ENCODE measurements around the gene PHF21B. TPM values are rescaled to one million over a fixed set of nuclear protein-coding genes. Genes with fewer than 3 reads are reported as not detected.

Gene PHF21B
- total RNA-seq, 1 experiment from 2014 or later = 5.9 TPM

GRCh38 chr22:44884562-44884961 is 125.2 kb downstream of the PHF21B start:
- no peaks in the 10 kb centered on the region for H3K4me1 ChIP-seq (ENCODE audit: low read length)
- H4K20me1 ChIP-seq (ENCODE audit: insufficient read depth, low read depth, low read length) = no peaks in the 10 kb centered on the region
- H3K36me3 ChIP-seq (ENCODE audit: insufficient read depth, low read length) = no peaks in the 10 kb centered on the region
- no peaks in the 10 kb centered on the region for H3K79me2 ChIP-seq (ENCODE audit: low read length)
- DNase-seq = no peak
- no peaks in the 10 kb centered on the region for H3K9me2 ChIP-seq (replicated peaks; ENCODE audit: insufficient read depth, low read length)
- no peaks in the 10 kb centered on the region for H3K27me3 ChIP-seq (ENCODE audit: low read length)
- H3K9me3 ChIP-seq (ENCODE audit: low read length) = no peaks in the 10 kb centered on the region
- H3K4me3 ChIP-seq (ENCODE audit: low read length) = no peak overlapping the region
- H3K9ac ChIP-seq (ENCODE audit: low read length) = no peak overlapping the region
- no peak overlapping the region for H2AFZ ChIP-seq (ENCODE audit: low read length)
- no peak overlapping the region for H3K4me2 ChIP-seq (ENCODE audit: low read depth, low read length, poor library complexity, severe bottlenecking)
- no peak overlapping the region for H3K27ac ChIP-seq (ENCODE audit: low read length)

DNA sequence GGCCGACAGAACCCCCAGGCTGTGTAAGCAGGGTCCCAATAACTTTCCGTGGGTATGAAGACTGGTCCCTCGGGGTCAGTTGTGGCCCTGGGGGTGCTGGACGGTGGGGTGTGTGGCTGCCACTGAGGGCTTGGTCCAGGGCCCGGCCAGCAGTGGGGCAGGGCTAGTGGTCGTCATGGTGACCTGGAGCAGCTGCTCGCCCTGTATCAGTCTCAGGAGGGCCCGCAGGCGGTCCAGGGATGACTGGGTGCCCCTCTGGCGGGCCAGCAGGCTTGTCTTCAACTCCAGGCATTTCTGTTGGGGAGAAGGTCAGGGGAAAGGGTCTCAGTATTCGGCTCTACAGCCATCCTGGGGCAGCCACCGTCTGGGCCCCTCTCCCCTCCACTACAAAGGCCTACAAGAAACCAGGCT is 126.8 kb downstream of the PHF21B start:
- no peak for DNase-seq
- Histone ChIP-seq H3K27ac (ENCODE audit: low read length) (no peak overlapping the region), H4K20me1 (ENCODE audit: insufficient read depth, low read depth, low read length) (no peaks in the 10 kb centered on the region), H3K4me1 (ENCODE audit: low read length) (no peaks in the 10 kb centered on the region), H3K9ac (ENCODE audit: low read length) (no peak overlapping the region), H2AFZ (ENCODE audit: low read length) (no peak overlapping the region), H3K27me3 (ENCODE audit: low read length) (no peaks in the 10 kb centered on the region), H3K4me2 (ENCODE audit: low read depth, low read length, poor library complexity, severe bottlenecking) (no peak overlapping the region), H3K36me3 (ENCODE audit: insufficient read depth, low read length) (no peaks in the 10 kb centered on the region), H3K79me2 (ENCODE audit: low read length) (no peaks in the 10 kb centered on the region), H3K4me3 (ENCODE audit: low read length) (no peak overlapping the region), H3K9me2 (replicated peaks; ENCODE audit: insufficient read depth, low read length) (no peaks in the 10 kb centered on the region), H3K9me3 (ENCODE audit: low read length) (no peaks in the 10 kb centered on the region)

DNA sequence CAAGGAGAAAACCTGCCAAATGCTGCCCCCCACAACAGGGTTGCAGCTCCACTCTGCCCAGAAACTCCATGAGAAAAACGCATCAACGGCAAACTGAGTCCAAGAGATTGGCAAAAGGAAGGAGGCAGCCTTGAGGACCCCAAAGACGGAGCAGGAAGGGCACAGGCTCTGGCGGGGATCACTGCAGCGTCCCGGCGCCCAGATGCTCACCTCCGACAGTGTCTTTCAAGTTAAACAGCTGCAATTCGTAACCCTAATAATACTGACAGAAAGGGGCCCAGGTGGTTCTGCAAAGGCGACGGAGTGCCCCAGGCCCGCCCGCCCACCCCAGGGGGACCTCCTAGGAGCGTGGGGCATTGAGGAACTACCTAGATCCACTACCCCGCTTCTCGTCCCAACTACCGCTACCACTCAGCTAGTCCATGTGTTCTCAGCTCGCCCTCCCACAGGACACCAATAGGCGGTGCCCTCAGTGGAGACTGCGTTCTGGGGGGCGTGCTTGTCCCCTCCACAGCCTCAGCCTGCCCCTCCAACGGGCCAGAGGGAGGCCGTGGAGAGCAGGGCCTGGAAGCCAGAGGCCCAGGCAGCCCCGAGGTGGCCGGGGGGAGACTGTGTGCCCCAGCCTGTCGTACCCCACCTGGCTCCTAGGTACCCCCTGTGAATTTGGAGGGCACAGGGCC is 127.4 kb downstream of the PHF21B start:
- Histone ChIP-seq H3K36me3 (ENCODE audit: insufficient read depth, low read length) (no peaks in the 10 kb centered on the region), H3K4me2 (ENCODE audit: low read depth, low read length, poor library complexity, severe bottlenecking) (no peak overlapping the region), H3K4me3 (ENCODE audit: low read length) (no peak overlapping the region), H3K9me3 (ENCODE audit: low read length) (no peaks in the 10 kb centered on the region), H2AFZ (ENCODE audit: low read length) (no peak overlapping the region), H3K9ac (ENCODE audit: low read length) (no peak overlapping the region), H3K27me3 (ENCODE audit: low read length) (no peaks in the 10 kb centered on the region), H3K27ac (ENCODE audit: low read length) (no peak overlapping the region), H3K9me2 (replicated peaks; ENCODE audit: insufficient read depth, low read length) (no peaks in the 10 kb centered on the region), H3K4me1 (ENCODE audit: low read length) (no peaks in the 10 kb centered on the region), H3K79me2 (ENCODE audit: low read length) (no peaks in the 10 kb centered on the region), H4K20me1 (ENCODE audit: insufficient read depth, low read depth, low read length) (no peaks in the 10 kb centered on the region)
- no peak for DNase-seq

DNA sequence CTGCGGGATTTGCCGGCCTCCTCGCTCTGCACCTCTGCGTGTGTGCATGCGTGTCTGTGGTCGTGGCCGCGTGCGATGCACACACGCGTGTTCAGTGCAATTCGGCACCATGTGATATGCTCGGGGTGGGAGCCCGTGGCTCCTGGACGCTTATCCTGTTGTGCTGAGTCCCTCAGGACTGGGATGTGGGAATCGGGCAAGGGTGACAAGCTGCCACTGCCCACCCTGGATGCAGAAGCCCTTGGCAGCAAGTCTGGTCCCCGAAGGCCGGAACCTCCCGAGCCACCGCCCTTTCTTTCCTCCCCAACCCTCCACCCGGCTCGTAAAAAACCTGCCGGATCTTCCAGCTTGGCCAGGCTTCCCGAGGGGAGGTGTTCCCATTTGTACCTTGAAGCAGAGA is 128.2 kb downstream of the PHF21B start:
- no peak overlapping the region for H3K4me2 ChIP-seq (ENCODE audit: low read depth, low read length, poor library complexity, severe bottlenecking)
- H4K20me1 ChIP-seq (ENCODE audit: insufficient read depth, low read depth, low read length) = no peaks in the 10 kb centered on the region
- no peaks in the 10 kb centered on the region for H3K4me1 ChIP-seq (ENCODE audit: low read length)
- no peaks in the 10 kb centered on the region for H3K27me3 ChIP-seq (ENCODE audit: low read length)
- H3K36me3 ChIP-seq (ENCODE audit: insufficient read depth, low read length) = no peaks in the 10 kb centered on the region
- no peak overlapping the region for H3K9ac ChIP-seq (ENCODE audit: low read length)
- H2AFZ ChIP-seq (ENCODE audit: low read length) = no peak overlapping the region
- no peaks in the 10 kb centered on the region for H3K9me2 ChIP-seq (replicated peaks; ENCODE audit: insufficient read depth, low read length)
- no peak overlapping the region for H3K27ac ChIP-seq (ENCODE audit: low read length)
- H3K9me3 ChIP-seq (ENCODE audit: low read length) = no peaks in the 10 kb centered on the region; the same call in 1 of the 2 replicates
- no peak for DNase-seq
- H3K4me3 ChIP-seq (ENCODE audit: low read length) = no peak overlapping the region
- H3K79me2 ChIP-seq (ENCODE audit: low read length) = no peaks in the 10 kb centered on the region

- no peak overlapping the region for H3K4me2 ChIP-seq (ENCODE audit: low read depth, low read length, poor library complexity, severe bottlenecking)
- no peaks in the 10 kb centered on the region; the same call in 1 of the 2 replicates for H3K9me3 ChIP-seq (ENCODE audit: low read length)
- H4K20me1 ChIP-seq (ENCODE audit: insufficient read depth, low read depth, low read length) = no peaks in the 10 kb centered on the region
- H3K9ac ChIP-seq (ENCODE audit: low read length) = no peak overlapping the region
- H3K36me3 ChIP-seq (ENCODE audit: insufficient read depth, low read length) = no peaks in the 10 kb centered on the region
- no peak for DNase-seq
- no peak overlapping the region for H3K4me3 ChIP-seq (ENCODE audit: low read length)
- no peaks in the 10 kb centered on the region for H3K9me2 ChIP-seq (replicated peaks; ENCODE audit: insufficient read depth, low read length)
- H3K27ac ChIP-seq (ENCODE audit: low read length) = no peak overlapping the region
- no peak overlapping the region for H2AFZ ChIP-seq (ENCODE audit: low read length)
- H3K4me1 ChIP-seq (ENCODE audit: low read length) = no peaks in the 10 kb centered on the region
- H3K79me2 ChIP-seq (ENCODE audit: low read length) = no peaks in the 10 kb centered on the region
- H3K27me3 ChIP-seq (ENCODE audit: low read length) = no peaks in the 10 kb centered on the region
Observed at GRCh38 chr22:44880610-44881290, 129.1 kb downstream of the PHF21B start.

GRCh38 chr22:44879301-44879680 is 130.5 kb downstream of the PHF21B start:
- Histone ChIP-seq H4K20me1 (ENCODE audit: insufficient read depth, low read depth, low read length) (no peaks in the 10 kb centered on the region), H3K27ac (ENCODE audit: low read length) (no peak overlapping the region), H3K36me3 (ENCODE audit: insufficient read depth, low read length) (no peaks in the 10 kb centered on the region), H3K27me3 (ENCODE audit: low read length) (no peaks in the 10 kb centered on the region), H3K9me2 (replicated peaks; ENCODE audit: insufficient read depth, low read length) (no peaks in the 10 kb centered on the region), H3K4me1 (ENCODE audit: low read length) (no peaks in the 10 kb centered on the region), H3K4me2 (ENCODE audit: low read depth, low read length, poor library complexity, severe bottlenecking) (no peak overlapping the region), H2AFZ (ENCODE audit: low read length) (no peak overlapping the region), H3K9me3 (ENCODE audit: low read length) (no peaks in the 10 kb centered on the region; the same call in 1 of the 2 replicates), H3K9ac (ENCODE audit: low read length) (no peak overlapping the region), H3K4me3 (ENCODE audit: low read length) (no peak overlapping the region), H3K79me2 (ENCODE audit: low read length) (no peaks in the 10 kb centered on the region)
- no peak for DNase-seq

- no peaks in the 10 kb centered on the region; the same call in 1 of the 2 replicates for H3K9me3 ChIP-seq (ENCODE audit: low read length)
- H3K4me3 ChIP-seq (ENCODE audit: low read length) = no peak overlapping the region
- H3K9ac ChIP-seq (ENCODE audit: low read length) = no peak overlapping the region
- DNase-seq = no peak
- no peak overlapping the region for H3K4me2 ChIP-seq (ENCODE audit: low read depth, low read length, poor library complexity, severe bottlenecking)
- no peaks in the 10 kb centered on the region for H3K27me3 ChIP-seq (ENCODE audit: low read length)
- no peak overlapping the region for H2AFZ ChIP-seq (ENCODE audit: low read length)
- H3K79me2 ChIP-seq (ENCODE audit: low read length) = no peaks in the 10 kb centered on the region
- no peak overlapping the region for H3K27ac ChIP-seq (ENCODE audit: low read length)
- H3K4me1 ChIP-seq (ENCODE audit: low read length) = no peaks in the 10 kb centered on the region
- no peaks in the 10 kb centered on the region for H3K9me2 ChIP-seq (replicated peaks; ENCODE audit: insufficient read depth, low read length)
- H3K36me3 ChIP-seq (ENCODE audit: insufficient read depth, low read length) = no peaks in the 10 kb centered on the region
- H4K20me1 ChIP-seq (ENCODE audit: insufficient read depth, low read depth, low read length) = no peaks in the 10 kb centered on the region
Observed at GRCh38 chr22:44878483-44879300, 131.1 kb downstream of the PHF21B start.

DNA sequence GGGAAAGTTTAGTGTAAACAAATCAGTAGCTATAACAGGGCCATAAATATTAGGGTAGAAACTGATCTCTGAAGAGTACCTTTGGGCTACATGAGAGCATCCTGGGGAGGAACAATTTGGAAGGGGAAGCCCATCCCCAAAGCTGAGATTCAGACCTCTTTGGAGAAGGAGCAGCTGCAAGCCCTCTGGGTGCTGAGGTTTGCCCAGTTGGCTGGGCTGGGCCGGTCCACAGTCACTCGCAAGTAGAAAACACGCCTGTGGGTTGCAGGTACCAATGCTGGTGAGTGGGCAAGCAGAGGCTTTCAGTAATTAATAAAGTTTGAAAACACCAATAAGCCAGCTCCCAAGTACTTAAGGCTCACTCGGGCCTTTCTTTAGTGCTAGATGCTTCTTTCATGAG is 132.9 kb downstream of the PHF21B start:
- no peaks in the 10 kb centered on the region for H3K9me2 ChIP-seq (replicated peaks; ENCODE audit: insufficient read depth, low read length)
- H3K4me1 ChIP-seq (ENCODE audit: low read length) = no peaks in the 10 kb centered on the region
- H3K27ac ChIP-seq (ENCODE audit: low read length) = no peak overlapping the region
- no peak overlapping the region for H3K4me2 ChIP-seq (ENCODE audit: low read depth, low read length, poor library complexity, severe bottlenecking)
- no peak overlapping the region for H3K4me3 ChIP-seq (ENCODE audit: low read length)
- no peaks in the 10 kb centered on the region for H4K20me1 ChIP-seq (ENCODE audit: insufficient read depth, low read depth, low read length)
- DNase-seq = no peak
- H3K79me2 ChIP-seq (ENCODE audit: low read length) = no peaks in the 10 kb centered on the region
- H3K36me3 ChIP-seq (ENCODE audit: insufficient read depth, low read length) = no peaks in the 10 kb centered on the region
- H3K9me3 ChIP-seq (ENCODE audit: low read length) = no peaks in the 10 kb centered on the region; the same call in 1 of the 2 replicates
- H3K9ac ChIP-seq (ENCODE audit: low read length) = no peak overlapping the region
- H3K27me3 ChIP-seq (ENCODE audit: low read length) = no peaks in the 10 kb centered on the region
- H2AFZ ChIP-seq (ENCODE audit: low read length) = no peak overlapping the region
